A549 (cell line): ENCODE results near the gene ELAC2.

Experiments used
- CHD2 ChIP-seq: fragments of 150-350 bp; IDR thresholded peaks from 2 replicates; pipeline ENCODE4 v1.6.1; 2014; ENCODE audit warnings: low read length; ENCODE audit not compliant: partially characterized antibody
- CTCF ChIP-seq: fragments of >200 bp; sonication (Bioruptor Twin); formaldehyde crosslinking; IDR thresholded peaks from 3 replicates; pipeline ENCODE4 v1.5.1; 2016
- KDM1A ChIP-seq: fragments of 200-600 bp; sonication (generic); IDR thresholded peaks from 2 replicates; pipeline ENCODE4 v1.6.1; 2016; ENCODE audit warnings: low read depth, mild to moderate bottlenecking
- PBX3 ChIP-seq: IDR thresholded peaks from 2 replicates; pipeline ENCODE4 v1.6.1; 2012

- no peak for TF ChIP-seq CTCF
- TF ChIP-seq CHD2 = no peak
- no peak for TF ChIP-seq PBX3
- TF ChIP-seq KDM1A = no peak
Observed at GRCh38 chr17:12973496-12974004, 44.3 kb downstream of the ELAC2 start.
